Activated CD8-positive, alpha-beta memory T cell treated with anti-CD3 and anti-CD28 coated beads, Interleukin-2, amount 50 U/mL, for 24 hours (primary cell): Measurements from ENCODE around the gene TAGLN2.
"Not testable (repeated sequence)": the region's sequence is repeated elsewhere in the genome, so short reads cannot be mapped to it uniquely, and the experiment has no call there.

Experiments used
- DNase-seq: peaks from one replicate; pipeline ENCODE4 v3.0.0-alpha.2; 2020; ENCODE audit errors: extremely low read depth

Gene TAGLN2

DNA sequence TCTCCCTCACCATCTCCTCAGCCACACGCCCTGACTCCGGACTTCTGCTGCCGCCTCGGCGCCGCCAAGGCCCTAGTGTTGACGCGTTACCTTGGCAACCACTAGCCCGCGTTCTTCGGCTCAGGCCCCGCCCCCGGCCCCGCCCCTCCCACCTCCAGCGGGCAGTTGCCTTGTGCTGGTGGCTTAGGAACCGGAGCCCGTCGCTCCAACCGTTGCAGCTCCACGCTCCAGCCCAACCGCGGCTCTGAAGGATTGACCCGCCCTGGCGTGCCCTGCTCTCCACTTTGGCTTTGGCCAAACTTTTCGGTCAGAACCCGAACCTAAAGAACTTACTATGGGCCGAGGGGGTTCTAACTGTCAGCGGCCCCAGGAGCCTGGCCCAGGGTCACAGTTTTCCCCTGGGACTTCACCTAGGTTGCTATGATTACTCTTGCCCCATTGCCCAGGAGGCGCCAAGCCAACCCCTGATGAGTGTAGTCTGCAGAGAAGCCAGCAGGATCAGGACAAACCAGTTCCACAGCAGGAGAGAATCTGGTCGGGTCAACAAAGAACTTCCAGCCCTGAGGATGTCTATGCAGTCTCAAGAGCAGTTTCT lies 25.1 kb downstream of the TAGLN2 start, which contains the start of gene CFAP45:
TSS of gene CFAP45 (minus strand) at position 80 of the 595 bp plus-strand sequence. CDS start at position 13, 67 bp downstream.
- DNase-seq = no peak

DNA sequence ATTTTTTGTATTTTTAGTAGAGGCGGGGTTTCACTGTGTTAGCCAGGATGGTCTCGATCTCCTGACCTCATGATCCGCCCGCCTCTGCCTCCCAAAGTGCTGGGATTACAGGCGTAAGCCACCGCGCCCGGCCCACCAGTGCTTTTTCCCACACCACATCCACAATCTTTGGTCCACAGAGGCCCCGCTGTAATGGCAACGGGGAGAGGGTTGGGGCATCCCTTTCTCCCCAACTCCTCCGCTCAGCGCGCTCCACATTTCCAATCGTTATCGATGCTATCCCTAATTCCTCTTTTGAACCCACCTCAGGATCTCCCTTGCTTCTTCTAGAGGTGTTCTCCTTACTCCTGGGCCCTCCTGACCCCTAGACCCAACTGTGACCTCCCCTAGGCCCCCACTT lies 25.7 kb downstream of the TAGLN2 start:
- not testable (repeated sequence) for DNase-seq

DNA sequence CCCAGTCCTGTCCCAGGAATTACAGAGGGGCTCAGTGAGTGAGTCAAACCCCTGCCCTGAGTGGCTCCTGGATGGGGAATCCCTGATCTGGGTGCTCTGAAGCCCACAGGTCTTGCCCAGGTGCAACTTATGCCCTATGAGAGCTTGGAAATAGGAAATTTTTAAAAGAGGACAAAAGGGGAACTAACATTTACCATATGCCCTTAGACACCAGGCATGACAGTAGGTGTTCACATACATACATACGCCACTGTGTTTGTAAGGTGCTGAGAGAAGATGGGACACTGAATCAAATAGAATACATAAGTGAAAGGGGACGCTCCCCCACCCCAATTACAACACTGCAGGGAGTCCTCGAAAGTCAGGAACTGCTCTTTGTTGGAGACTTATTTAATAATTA lies 26.8 kb downstream of the TAGLN2 start:
- no peak for DNase-seq

DNA sequence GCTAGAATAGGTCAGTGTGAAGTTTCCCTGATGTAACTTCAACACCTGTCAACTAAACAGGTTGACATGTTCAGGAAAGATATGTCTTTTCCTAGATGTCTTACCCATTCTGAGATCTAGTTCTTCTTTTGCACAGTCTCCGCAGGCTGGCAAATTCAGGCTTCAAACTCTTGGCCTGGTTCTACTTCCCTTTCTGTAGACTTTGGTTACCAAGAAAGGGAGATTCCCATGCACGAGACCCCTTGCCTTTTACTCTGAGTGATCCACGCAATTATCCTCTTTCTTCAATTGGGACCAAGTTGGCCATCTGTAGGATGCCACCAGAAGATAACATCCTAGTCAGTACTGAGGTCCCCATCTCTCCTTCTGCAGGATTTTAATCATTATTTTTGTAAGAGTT lies 27.3 kb downstream of the TAGLN2 start:
- no peak for DNase-seq

DNA sequence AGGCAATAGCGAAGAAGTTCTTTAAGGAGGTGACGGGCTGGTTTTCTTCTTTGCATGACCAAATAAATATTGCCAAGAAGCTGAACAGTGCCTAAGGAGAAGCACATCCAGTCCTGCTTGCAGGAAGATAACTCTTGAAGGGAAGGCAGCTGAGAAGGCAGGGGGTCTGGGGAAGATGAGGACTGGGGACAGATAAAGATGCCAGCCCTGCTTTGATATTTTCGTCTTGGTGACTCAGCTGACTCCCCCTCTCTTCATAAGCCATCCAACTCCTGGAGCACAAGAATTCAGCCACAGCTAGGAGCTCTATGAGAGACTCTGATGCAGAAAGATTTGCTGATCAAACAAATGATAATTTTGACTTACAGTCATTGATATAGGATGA lies 28.8 kb downstream of the TAGLN2 start:
- no peak for DNase-seq

DNA sequence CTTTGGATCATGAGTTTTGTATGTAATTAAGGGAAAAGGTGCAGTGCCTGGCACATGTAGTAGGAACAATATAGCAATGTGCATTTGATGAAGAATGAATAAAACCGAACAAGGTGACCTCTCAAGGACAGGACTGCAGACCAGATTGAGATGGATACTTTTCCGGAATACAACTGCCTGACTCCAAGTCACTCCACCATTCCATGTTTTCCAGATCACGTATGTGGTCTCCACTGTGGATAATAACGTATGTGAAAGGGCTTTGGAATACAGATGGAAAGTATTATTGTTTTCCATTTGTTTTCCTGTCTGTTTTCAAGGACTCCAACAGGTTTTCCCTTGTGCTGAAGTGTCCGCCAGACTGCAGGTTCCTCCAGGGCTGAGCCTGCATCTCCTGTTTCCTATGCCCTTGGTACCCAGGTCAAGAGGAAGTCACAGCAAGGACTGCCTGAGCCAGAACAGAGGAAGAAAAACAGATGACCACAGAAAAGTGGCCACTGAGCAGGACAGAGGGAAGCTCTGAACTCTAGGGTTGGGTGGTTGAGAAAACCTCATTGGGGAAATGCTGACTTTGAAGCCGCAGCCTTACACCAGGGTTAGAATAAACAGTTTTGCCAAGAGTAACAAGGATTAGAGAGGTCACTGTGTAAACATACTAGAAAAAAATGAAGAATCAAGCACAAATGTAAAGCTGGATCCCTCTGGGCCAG lies 29.3 kb downstream of the TAGLN2 start:
- DNase-seq = no peak

DNA sequence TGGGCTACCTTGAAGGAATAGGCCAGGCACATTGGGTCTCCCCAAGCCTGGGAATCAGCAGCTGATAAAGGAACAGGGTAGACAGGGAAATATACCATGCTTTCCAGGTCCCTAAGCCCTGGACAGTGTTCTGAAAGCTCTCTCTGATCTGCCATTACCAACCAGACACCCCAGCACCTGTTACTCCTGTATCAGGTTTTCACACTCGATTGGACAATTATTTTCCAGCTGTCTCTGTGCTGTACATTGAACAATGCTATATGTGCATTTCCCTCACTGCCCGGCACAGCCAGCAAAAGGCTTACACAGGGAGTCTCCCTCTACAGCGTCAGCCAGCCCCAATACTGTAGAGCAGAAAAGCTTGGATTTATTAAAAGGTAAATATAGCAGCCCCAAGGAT lies 30.0 kb downstream of the TAGLN2 start:
- DNase-seq = no peak

DNA sequence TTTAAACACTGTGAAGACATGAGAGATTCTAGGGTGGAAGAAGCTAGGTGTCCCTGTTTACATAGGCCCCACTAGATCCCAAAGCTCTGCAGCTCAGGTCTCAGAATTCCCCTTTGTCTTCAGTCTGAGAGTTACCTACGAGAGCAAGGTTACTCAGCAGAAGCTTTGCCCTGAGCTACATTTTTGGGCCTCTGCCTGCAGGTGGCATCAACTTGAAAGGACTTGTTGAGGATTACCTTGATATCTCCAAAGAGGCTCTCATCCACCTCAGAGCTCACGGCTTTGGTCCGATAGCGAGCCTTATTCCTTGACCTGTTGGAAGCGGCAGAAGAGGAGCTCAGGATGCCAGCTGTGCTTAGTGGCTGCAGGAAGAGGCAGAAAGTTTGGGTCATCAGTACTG lies 32.4 kb downstream of the TAGLN2 start:
- DNase-seq = no peak

DNA sequence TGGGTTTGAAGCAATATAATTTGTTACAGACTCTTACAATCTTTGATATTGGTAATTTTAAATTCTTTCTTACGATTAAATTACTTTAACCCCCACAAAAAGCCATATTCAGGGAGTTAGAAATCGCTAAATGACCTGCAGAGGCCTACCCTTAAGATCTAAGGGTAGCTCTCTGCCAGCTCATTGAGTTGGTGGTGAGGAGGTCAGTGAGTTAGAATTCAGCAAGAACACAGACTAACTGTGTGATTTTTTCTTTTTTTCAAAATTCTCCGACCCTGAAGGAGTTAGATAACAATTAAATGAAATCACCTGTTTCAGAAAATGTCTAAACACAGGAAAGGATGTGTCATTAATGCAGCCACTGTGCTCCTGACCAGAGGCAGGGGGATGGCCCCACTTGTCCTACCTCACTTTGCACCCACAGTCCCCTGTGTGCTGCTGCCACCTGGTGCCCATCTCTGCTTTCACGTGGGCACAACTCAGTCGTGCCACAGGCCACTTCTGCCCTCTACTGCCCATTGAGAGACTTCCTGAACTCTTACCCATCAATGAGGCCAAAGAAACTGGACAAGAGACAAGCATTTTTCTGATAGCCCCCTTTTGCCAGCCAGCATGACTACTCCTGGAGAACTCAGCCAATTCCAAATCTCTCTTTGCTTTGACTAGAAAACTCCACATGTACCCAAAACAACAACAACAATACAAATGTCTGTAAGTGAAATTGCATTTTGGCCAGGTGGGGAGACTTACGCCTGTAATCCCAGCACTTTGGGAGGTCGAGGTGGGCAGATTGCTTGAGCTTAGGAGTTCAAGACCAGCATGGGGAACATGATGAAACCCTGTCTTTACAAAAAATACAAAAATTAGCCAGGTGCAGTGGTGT lies 33.8 kb downstream of the TAGLN2 start:
- peak; percentile 39 for DNase-seq

DNA sequence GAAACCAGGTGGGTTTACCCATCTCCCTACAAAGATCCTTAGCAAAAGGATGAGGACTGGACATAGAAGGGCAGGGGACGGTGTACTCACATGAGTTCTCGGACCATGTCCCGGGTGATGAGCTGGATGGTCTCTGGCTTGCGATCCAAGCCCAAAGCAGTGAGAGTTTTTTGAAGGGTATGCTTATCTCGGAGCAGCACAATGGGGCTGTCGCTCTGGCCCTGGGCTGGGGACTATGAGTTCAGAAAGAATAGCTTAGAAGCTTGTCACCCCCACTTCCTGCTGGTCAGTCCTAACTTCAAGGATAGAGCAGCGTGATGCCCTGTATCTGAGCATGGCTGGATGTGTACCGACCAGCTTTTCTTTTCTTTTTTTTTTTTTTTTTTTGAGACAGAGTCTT lies 34.9 kb downstream of the TAGLN2 start:
- DNase-seq = no peak

DNA sequence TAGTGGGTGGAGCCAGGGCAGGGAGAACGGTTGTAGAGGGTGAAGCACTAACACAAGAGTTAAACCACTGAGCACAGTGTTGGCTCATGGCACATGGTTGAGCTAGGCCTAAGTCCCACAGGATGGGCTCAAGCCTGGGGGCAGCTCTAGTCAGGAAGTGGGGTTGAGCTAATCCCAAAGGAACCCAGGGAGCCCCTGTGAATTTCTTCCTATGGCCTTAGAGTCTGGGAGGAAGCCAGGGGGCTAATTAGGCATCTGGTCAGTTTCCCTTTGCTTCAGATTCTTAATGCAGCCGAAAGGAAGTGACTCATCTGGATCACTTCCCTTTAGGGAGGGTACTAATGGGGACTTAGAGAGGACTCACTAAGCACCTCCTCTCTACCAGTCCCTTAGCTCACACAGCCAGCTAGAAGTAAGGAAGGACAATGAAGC lies 35.5 kb downstream of the TAGLN2 start:
- DNase-seq = no peak

DNA sequence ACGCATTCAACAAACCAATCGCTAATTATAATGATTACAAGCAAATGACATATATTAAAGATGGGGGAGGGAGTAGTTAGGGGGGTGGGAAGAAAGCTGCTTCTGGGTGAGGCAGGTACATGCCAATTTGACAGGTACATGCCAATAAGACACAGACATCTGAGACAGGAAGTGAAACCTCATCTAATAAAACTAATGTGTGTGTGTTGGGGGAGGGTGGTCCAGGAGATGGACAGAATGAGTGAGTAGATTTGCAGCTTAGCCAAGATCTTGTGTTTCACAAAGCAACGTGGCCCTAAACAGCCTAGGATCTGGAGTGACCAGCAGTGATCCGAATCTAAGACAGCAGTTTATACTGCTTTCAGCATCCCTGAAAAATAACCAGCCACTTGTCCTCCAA lies 36.1 kb downstream of the TAGLN2 start:
- no peak for DNase-seq

DNA sequence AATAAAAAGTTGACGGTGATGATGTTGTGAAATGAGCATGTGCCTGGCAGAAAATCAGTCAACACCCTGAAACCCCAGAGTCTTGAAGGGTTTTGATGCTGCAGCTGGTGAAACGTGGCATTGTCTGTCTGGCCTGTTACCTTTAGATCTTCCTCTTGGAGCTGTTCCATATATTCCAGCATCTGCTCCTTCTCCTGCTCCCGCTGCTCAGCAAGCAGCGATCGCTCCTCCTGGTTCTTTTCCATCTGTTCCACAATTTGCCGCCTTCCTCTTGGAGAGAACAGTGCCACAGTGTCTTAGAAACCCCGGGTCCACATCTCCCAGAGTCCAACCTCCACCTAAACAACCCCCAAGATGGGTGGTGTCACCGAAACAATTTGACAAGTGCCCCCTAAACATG lies 41.0 kb downstream of the TAGLN2 start:
- DNase-seq = no peak

DNA sequence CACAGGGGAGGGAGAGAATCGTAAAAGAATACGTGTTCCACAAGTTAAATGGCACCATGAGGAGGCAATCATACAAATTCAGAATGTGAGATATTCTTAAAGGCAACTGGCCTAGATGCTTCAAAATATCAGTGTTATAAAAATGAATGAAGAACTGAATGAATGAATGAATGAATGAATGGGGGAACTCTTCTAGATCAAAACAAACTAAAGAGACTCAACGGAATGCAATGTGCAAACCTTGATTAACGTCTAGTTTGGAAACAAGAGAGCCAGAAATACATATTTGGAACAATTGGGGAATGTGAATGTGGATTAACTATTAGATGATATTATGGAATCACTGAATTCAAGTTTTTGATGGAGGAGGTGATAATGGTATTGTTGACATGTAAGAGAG lies 42.2 kb downstream of the TAGLN2 start:
- no peak for DNase-seq

DNA sequence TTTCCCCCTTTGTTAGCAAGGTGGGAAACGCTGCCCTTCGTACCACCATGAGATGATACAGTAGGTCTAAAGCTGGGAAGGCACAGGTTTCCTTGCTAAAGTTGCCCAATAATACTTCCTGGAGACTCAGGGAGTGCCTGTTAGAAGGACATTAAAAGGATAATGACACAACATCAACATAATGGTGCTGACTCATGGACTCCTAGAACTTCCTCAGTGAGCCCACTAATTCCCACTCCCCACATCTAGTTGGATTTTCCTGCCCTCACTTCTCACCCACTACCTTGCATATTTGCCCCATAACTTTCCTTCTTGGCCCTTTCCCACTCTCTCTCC lies 42.8 kb downstream of the TAGLN2 start:
- no peak for DNase-seq

DNA sequence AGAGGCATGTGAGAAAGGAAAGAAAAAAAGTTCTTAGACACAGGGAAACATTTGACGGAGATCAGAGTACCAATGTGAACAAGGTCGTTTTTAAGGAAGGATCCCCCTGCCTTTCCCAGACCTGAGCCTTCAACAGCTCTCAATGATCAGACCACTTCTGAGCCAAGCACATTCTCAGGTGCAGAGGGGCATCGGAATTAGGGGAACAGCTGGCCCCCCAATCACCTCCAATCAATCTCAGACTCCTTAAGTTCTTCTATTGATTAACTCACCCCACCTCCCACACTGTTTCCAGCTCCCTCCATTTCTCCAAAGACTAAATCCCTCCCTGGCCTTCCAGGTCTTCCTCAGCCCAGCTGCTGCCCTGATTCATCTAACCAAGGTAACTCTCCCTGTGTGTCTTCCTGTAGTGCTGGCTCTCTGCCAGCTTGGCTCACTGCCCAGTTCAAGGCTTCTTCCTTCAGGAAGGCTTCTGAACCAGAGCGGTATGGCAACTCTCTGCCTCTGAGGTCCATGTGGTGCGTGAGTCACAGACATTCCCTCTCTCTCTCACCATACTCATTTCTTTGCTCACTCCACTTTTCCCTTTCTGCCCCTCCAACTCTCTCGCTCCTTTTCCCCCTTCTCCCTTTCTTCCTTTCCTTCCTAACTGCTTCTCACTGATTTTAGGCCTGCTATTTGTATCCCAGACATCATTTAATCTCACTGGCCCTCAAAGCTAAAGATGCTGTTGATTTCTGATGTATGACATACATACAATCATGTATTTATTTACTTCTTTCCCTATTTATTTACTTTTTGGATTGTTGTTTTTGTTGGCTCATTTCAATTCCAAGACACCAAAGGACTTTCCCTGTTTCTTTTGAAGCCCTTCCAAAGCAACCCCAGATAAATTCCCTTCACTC lies 43.4 kb downstream of the TAGLN2 start:
- no peak for DNase-seq

DNA sequence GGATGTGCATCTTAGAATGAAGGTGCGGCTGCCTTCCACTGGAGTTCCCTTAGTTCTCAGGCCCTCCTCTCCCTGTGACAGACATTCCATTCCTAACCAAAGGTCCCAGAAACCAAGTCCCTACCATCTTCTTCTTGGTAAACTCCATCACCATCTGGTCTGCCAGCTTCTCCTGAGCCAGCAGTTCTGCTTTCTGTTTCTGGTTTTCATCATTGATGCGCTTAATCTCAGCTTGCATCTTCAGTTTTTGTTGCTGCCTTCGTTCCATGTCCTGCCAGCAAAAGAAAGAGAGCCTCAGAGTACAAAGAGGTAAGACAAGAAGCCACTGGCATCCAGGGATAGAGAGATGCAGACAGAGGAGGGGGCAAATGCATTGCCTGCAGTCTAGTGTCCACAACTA lies 44.9 kb downstream of the TAGLN2 start:
- DNase-seq = no peak

DNA sequence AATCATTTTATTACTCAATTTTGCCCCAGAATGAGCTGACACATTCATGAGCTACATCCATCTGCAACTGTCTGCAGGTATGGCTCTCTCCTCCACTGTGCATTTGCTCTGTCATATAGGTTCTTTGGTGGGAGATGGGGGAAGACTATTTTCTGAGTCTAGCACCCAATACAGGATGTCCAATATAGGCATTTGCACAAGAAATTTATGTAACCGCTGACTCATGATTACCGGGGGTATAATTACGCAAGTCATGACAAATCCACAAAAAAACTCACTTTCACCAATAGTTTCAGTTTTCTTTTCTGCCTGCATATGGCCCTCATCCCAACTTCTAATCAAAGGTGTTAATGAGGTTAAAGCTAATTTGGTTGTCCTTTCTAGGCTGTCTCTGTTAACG lies 45.3 kb downstream of the TAGLN2 start:
- no peak for DNase-seq

DNA sequence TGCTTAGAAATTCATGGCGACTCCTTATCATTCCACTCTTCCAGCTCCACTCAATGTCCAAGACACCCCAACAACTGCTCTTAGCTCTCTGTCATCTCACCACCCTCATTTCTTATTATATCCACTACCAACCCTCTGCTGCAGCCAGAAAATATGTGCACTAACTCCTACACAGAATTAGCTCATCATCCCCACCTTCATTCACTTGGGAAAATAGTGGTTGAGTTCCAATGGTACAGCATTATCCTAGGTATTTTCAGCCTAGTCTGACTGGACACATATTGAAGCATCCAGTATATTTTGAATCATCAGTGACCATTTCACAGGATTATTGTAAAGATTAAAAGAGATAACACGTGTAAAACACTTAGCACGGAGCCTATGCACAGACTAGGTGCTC lies 46.2 kb downstream of the TAGLN2 start:
- no peak for DNase-seq

DNA sequence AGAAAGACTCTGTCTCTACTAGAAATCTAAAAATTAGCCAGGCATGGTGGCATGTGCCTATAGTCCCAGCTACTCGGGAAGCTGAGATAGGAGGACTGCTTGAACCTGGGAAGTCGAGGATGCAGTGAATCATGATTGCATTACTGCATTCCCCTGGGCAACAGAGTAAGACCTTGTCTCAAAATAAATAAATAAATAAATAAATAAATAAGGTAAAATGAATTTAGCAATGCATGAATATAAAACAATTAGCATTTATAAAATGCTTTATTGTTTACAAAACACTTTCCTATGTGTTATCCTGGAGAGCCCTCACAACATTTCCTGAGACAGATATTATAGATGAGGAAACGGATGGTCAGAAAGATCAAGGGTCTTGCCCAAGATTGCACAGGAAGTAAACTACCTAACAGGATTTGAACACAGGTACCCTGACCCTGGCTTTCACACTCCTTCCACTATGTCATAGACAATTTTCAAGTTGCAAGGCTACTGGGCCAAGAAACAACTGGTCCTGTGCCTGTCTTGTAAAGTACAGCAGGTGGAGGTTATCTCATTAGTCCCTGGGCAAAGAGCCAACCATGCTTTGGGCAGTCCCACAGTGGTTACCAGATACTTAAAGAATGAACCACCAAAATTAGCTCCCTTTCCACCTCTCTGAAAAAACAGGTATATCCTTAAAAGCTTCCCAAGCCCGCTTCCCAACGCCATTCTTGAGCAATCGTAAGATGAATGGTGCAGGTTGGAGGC lies 47.4 kb downstream of the TAGLN2 start:
- no peak for DNase-seq

DNA sequence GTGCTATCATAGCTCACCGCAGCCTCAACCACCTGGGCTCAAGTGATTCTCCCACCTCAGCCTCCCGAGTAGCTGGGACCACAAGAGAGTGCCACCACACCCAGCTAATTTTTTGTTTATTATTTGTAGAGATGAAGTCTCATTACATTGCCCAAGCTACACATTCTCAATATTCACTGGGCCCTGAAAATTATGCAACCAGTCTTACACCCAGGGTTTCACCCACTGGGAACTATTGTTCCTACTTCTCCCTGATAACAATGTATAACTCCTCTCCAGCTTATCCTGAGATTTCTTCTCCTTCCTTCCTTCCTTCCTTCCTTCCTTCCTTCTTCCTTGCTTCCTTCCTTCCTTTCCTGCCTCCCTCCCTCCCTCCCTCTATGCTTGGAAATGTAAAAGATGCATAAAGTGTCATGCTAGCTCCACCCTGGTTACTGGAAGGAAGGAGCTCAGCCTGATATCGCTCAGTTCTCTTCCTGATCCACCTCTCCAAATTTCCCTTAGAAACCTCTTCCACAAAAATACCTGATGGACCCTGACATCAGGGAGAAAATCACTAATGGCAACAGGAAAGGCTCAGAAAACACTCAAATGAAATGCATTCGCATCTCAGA lies 51.7 kb downstream of the TAGLN2 start:
- DNase-seq = no peak
